ENCODE measurements around the gene ANKMY1.

DNA sequence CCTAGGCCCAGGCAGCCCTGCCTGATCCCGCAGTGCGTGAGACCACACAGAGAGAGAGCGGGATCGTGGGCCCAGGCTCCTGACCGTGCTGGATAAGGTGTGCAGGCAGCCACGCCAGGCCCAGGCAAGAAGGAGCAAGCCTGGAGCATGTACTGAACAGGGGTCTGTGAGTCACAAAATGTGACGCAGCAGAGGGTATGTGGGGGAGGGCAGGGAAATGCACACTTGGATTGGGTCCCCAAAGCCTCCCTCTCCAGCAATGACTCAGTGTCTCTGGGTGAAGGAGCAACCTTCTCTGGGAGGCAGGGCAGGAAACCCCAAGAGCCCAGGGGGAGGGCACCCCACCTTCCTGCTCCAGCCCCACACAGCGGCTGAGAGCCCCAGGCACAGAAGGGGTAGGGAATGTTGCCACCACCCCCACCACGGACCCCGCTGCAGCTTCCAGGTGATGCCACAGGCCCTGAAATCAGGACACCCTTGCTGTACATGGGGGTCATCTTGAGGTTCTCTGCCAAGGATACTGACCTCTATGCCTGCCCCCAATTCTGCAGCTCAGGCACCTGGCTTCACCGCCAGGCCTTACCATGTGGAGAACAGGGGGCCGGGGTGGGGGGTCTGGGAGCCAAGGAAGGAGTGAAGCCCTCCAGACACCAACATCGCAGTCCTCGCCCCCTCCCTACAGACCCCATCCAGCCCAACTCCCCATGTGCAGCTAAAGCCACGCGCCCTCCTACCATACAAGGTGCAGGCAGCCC, 123.6 kb downstream of the ANKMY1 start:
- TF ChIP-seq CTCF (IDR thresholded peaks at IDR 0.05 in 8 of 11, conservative IDR thresholded peaks at IDR 0.05 in 3 of 11) = no peak
- no peak for TF ChIP-seq POLR2A (IDR thresholded peaks at IDR 0.05)

Measured in spleen (tissue), 7 donors.